GM19193 (cell line): ENCODE results near the gene RPA1.

Experiments used
- POLR2A ChIP-seq: IDR thresholded peaks from 4 replicates; pipeline ENCODE4 v1.6.1; 2011; ENCODE audit not compliant: insufficient read depth, insufficient read length; ENCODE audit errors: extremely low read depth

RPA1 gene

GRCh38 chr17:1898872-1899271, 69.1 kb downstream of the RPA1 start:
- TF ChIP-seq POLR2A: no peak

- TF ChIP-seq POLR2A: no peak
Observed at GRCh38 chr17:1899403-1900000, 69.7 kb downstream of the RPA1 start.

GRCh38 chr17:1904273-1905182, 74.7 kb downstream of the RPA1 start:
- no peak for TF ChIP-seq POLR2A

GRCh38 chr17:1905190-1905913, 75.5 kb downstream of the RPA1 start:
- TF ChIP-seq POLR2A: no peak

GRCh38 chr17:1906662-1907101, 76.9 kb downstream of the RPA1 start:
- TF ChIP-seq POLR2A: no peak

GRCh38 chr17:1907216-1907631, 77.4 kb downstream of the RPA1 start:
- no peak for TF ChIP-seq POLR2A

- TF ChIP-seq POLR2A: no peak
Observed at GRCh38 chr17:1907909-1908698, 78.3 kb downstream of the RPA1 start.

- no peak for TF ChIP-seq POLR2A
Observed at GRCh38 chr17:1908699-1909309, 79.0 kb downstream of the RPA1 start.

GRCh38 chr17:1909985-1910384, 80.2 kb downstream of the RPA1 start:
- no peak for TF ChIP-seq POLR2A

GRCh38 chr17:1912146-1912545, 82.3 kb downstream of the RPA1 start:
- no peak for TF ChIP-seq POLR2A

GRCh38 chr17:1913702-1914101, 83.9 kb downstream of the RPA1 start:
- no peak for TF ChIP-seq POLR2A

- TF ChIP-seq POLR2A: no peak
Observed at GRCh38 chr17:1914661-1915083, 84.9 kb downstream of the RPA1 start.

- no peak for TF ChIP-seq POLR2A
Observed at GRCh38 chr17:1915889-1916288, 86.1 kb downstream of the RPA1 start.

GRCh38 chr17:1916316-1916715, 86.5 kb downstream of the RPA1 start:
- no peak for TF ChIP-seq POLR2A

- TF ChIP-seq POLR2A: no peak
Observed at GRCh38 chr17:1916963-1917715, 87.3 kb downstream of the RPA1 start.
